Vagina (tissue), 2 donors: ENCODE data around the gene KCNH1.

Experiments
- CTCF ChIP-seq, 3 experiments: fragments of 450-650 bp in 2 of 3; fragments of 200-600 bp in 1 of 3; sonication (generic) in 1 of 3; IDR thresholded peaks; one replicate each; pipeline ENCODE4 v1.5.1; 2017 to 2019; ENCODE audit warnings: antibody characterized with exemption in 3 of 3, mild to moderate bottlenecking in 2 of 3, moderate library complexity in 2 of 3
- POLR2A ChIP-seq, 2 donors: fragments of 450-650 bp; IDR thresholded peaks; one replicate each; pipeline ENCODE4 v1.6.1; 2017; ENCODE audit warnings: antibody characterized with exemption in 2 of 2, mild to moderate bottlenecking in 2 of 2, moderate library complexity in 2 of 2

- TF ChIP-seq POLR2A (IDR thresholded peaks at IDR 0.05) (no peak), CTCF (IDR thresholded peaks at IDR 0.05) (no peak)
Observed at GRCh38 chr1:210629276-210629675, 504.7 kb downstream of the KCNH1 start.
